Measurements from ENCODE around the gene NIN. TPM values are rescaled to one million over a fixed set of nuclear protein-coding genes. Genes with fewer than 3 reads are reported as not detected.

Gene NIN
- total RNA-seq, 1 donor from 2014 or later, result 104 TPM

- Mint-ChIP-seq H3K27ac (ENCODE audit: unreplicated experiment) (no peak overlapping the region), H3K27me3 (ENCODE audit: unreplicated experiment) (no peaks in the 10 kb centered on the region), H3K4me1 (ENCODE audit: low read depth, unreplicated experiment) (no peaks in the 10 kb centered on the region), H3K9me3 (ENCODE audit: unreplicated experiment) (no peaks in the 10 kb centered on the region), H3K4me3 (ENCODE audit: unreplicated experiment) (no peak overlapping the region), H3K36me3 (ENCODE audit: unreplicated experiment) (no peaks in the 10 kb centered on the region)
- TF ChIP-seq CTCF (IDR thresholded peaks at IDR 0.05; ENCODE audit: partially characterized antibody, unreplicated experiment), result no peak
- DNase-seq, result no peak
Observed at GRCh38 chr14:50675597-50675996, 155.4 kb downstream of the NIN start.

- H3K4me1 Mint-ChIP-seq (ENCODE audit: low read depth, unreplicated experiment), result peaks cover 5% of the 10 kb centered on the region
- TF ChIP-seq CTCF (IDR thresholded peaks at IDR 0.05; ENCODE audit: partially characterized antibody, unreplicated experiment), result no peak
- H3K4me3 Mint-ChIP-seq (ENCODE audit: unreplicated experiment), result no peak overlapping the region
Observed at GRCh38 chr14:50670866-50671256, 160.1 kb downstream of the NIN start.

DNA sequence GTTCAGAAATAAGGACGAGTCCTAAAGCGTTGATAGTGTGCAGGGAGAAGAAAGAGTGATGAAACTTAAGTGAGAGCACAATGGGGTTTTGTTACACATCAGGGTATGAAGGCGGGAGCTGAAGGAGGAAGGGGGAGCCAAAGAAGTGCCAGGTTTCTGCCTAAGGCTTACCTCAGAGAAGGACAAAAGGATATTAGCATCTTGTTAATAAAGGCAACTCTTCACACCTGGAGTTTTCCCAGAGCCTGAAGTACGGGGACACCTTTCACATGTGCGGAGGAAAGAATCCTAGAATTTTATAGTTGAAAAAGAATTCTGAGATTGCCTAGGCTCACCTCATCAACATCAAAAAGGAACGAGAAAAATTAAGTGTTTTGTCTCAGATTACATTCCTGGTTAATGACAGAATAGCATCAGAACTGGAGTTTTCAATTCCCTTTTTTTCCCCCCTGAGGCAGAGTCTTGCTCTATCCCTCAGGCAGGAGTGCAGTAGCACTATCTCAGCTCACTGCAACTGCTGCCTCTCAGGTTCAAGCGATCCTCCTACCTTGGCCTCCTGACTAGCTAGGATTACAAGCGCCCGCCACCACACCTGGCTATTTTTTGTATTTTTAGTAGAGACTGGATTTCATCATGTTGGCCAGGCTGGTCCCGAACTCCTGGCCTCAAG is 160.6 kb downstream of the NIN start:
- no peak for TF ChIP-seq CTCF (IDR thresholded peaks at IDR 0.05; ENCODE audit: partially characterized antibody, unreplicated experiment)
- H3K4me1 Mint-ChIP-seq (ENCODE audit: low read depth, unreplicated experiment), result peaks cover 5% of the 10 kb centered on the region
- H3K4me3 Mint-ChIP-seq (ENCODE audit: unreplicated experiment), result no peak overlapping the region
- no peaks in the 10 kb centered on the region for H3K27me3 Mint-ChIP-seq (ENCODE audit: unreplicated experiment)
- H3K9me3 Mint-ChIP-seq (ENCODE audit: unreplicated experiment), result no peaks in the 10 kb centered on the region
- H3K36me3 Mint-ChIP-seq (ENCODE audit: unreplicated experiment), result no peaks in the 10 kb centered on the region
- H3K27ac Mint-ChIP-seq (ENCODE audit: unreplicated experiment), result no peak overlapping the region
- no peak for DNase-seq

More at GRCh38 chr14:50670866-50671256, 160.1 kb downstream of the NIN start:
- Mint-ChIP-seq H3K36me3 (ENCODE audit: unreplicated experiment) (no peaks in the 10 kb centered on the region), H3K27ac (ENCODE audit: unreplicated experiment) (no peak overlapping the region), H3K27me3 (ENCODE audit: unreplicated experiment) (no peaks in the 10 kb centered on the region), H3K9me3 (ENCODE audit: unreplicated experiment) (no peaks in the 10 kb centered on the region)
- no peak for DNase-seq

Other genes starting within 250 kb of the NIN start
- gene SAV1, start 162.9 kb downstream of the NIN start, total RNA-seq (ENCODE audit: unreplicated experiment), result 11.6 TPM
- gene ABHD12B, start 40.9 kb upstream of the NIN start, total RNA-seq (ENCODE audit: unreplicated experiment), result 0.61 TPM
- gene PYGL, start 113.3 kb upstream of the NIN start, total RNA-seq (ENCODE audit: unreplicated experiment), result 1.2 TPM